ENCODE measurements around the gene NT5DC2.

The NT5DC2 gene

DNA sequence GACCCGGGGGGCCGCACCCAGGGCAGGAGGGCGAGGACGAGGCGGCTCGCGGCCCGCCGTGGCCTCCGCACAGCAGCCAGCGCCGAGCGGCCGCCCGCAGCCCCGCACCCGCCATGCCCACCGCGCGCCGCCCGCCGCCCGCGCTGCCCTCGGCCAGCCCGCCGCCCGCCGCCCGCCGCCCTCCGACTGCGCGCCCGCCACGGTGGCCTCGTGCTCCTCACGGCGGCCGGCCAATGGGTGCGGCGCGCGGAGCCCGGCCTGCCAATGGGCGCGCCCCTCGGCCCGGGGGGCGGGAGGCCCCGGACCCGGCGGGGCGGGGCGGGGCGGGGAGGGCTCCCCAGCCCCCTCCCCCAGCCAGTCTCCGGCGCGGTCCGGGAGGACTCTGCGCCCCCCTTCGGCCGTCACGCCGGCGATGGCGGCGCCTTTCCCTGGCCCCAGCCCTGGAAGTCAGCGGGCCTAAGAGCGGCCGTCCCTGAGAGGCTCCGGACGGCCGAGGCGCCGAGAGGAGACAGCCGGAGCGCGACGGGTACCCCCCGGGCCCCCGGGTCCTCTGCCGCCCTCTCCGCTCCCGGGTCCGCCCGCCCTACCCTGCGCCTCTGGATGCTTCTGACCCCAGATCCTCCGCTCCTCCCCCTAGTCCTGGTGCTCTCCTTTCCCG, at the start of gene NT5DC2:
Gene NT5DC2, minus strand, starts transcription at position 235 of the 658 bp plus-strand sequence. Its CDS starts 120 bp downstream, at position 115.
- peak; percentile 37 to 61 (median 39) for DNase-seq (ENCODE audit: low read depth in 3 of 3)

- no peak for DNase-seq (ENCODE audit: low read depth in 3 of 3)
Observed at GRCh38 chr3:52574056-52574965, 40.7 kb upstream of the NT5DC2 start.

DNA sequence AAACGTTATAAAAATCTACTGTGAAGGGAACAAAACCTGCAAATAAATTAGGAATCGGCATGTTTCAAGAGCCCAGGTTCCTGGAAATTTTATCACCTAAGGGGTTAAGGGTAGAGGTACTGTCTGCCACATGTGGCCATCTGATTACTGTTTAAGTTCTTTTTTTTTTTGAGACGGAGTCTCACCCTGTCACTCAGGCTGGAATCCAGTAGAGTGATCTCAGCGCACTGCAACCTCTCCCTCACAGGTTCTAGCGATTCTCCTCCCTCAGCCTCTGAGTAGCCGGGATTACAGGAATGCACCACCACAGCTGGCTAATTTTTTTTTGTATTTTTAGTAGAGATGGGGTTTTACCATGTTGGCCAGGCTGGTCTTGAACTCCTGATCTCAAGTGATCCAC, 38.6 kb upstream of the NT5DC2 start:
- no peak for DNase-seq (ENCODE audit: low read depth in 3 of 3)

DNA sequence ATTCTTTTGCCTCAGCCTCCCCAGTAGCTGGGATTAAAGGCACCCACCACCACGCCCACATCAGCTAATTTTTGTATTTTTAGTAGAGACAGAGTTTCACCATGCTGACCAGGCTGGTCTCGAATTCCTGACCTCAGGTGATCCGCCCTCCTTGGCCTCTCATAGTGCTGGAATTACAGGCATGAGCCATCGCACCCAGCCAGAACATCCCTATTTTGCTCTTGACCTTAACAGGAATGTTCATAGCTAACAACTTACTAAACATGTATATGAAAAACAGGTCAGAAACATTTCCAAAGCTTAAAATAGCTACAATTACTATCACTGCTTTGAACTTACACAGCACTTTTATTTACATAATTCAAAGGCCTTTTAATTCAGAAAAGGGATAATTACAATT, 36.4 kb upstream of the NT5DC2 start:
- DNase-seq (ENCODE audit: low read depth in 3 of 3) = no peak

DNA sequence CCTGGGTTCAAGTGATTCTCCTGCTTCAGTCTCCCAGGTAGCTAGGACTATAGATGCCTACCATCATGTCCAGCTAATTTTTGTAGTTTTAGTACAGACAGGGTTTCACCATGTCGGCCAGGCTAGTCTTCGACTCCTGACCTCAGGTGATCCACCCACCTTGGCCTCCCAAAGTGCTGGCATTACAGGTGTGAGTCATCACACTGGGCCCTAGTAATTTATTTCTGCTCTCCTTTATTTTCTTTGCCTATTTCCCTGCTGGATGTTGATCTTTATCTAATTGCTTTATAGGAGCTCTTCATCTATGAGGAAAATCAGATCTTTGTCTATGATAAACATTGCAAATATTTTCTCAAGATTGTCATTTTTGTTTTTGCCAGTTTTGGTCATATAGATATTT, 34.4 kb upstream of the NT5DC2 start:
- no peak for DNase-seq (ENCODE audit: low read depth in 3 of 3)

- no peak for DNase-seq (ENCODE audit: low read depth in 3 of 3)
Observed at GRCh38 chr3:52563984-52564383, 30.3 kb upstream of the NT5DC2 start.

GRCh38 chr3:52561028-52561747, 27.5 kb upstream of the NT5DC2 start:
- no peak for DNase-seq (ENCODE audit: low read depth in 3 of 3)

DNA sequence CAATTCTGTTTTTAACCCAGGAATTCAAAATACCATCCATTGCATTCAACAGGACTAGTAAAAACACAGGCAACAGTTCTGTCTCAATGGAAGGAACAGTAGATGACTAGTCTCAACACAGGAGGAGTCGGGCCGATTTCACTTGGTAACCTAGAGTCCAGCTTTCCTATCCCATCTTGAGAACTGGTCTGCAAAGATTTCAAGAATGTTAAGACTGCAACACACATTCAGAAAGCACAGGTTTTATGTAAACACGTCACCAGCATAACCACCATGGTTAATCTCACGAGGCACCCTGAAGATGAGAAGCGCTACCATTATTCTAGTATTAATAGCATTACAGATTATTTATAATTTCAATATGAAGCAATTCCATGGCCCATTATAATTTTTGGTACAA, 24.8 kb upstream of the NT5DC2 start:
- DNase-seq (ENCODE audit: low read depth in 3 of 3) = no peak

- no peak for DNase-seq (ENCODE audit: low read depth in 3 of 3)
Observed at GRCh38 chr3:52557011-52557960, 23.6 kb upstream of the NT5DC2 start.

DNA sequence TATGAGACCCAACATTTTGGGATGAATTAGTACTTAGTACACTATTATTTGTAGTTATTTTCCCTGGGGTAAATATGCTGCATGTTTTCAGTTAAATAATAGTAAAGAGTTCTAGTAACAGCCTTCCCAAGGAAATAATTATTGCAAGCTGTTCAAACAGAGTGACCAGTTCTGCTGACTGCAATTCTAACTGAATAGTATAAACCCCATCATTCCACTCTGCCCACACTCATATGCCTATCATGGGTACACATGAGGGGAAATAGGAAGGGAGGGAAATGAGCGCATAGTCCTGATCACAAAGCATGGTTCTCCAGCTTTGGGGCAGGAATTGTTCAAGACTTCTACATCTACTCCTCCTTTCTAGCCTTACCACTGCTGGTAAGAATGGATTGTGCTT, 21.4 kb upstream of the NT5DC2 start:
- no peak for DNase-seq (ENCODE audit: low read depth in 3 of 3)

GRCh38 chr3:52554026-52554755, 20.5 kb upstream of the NT5DC2 start:
- no peak for DNase-seq (ENCODE audit: low read depth in 3 of 3)

DNA sequence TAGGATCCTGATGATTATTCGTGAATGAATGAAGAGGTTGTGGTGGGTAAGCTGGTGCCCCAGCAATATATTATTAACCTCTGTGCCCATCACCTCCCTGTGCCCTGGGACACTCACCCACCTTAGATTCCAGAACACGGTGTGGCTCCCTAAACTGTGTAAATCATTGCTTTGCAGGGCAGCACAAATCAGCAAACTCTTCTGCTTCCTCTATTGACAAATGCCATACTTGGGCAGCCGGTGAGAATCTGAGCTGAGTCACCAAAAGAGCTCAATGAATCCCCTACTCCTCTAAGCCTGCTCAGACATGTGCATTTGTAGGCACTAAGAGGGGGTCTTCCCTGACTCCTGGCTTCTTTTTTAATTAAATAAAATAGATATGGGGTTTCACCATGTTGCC, 18.4 kb upstream of the NT5DC2 start:
- no peak for DNase-seq (ENCODE audit: low read depth in 3 of 3)

DNA sequence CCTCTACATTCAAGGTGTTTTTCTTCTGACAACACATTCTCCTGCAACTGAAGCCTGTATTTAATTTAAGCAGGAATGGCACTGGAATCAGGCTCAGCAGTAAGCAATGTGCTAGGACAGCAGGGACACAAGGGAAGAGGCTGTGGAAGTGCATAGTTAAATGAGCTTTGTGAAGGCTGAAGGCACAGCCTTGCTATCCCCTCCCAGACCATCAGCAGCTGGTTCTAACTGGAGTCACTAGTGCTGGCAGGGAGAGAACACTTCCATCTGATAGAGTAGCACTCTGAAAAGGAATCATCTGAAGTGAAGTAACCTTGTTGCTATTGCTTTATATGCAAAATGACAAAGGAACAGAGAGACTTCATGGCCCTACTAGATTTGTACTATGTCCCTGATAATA, 17.5 kb upstream of the NT5DC2 start:
- no peak for DNase-seq (ENCODE audit: low read depth in 3 of 3)

GRCh38 chr3:52547143-52547542, 13.5 kb upstream of the NT5DC2 start:
- DNase-seq (ENCODE audit: low read depth in 3 of 3) = no peak

- no peak for DNase-seq (ENCODE audit: low read depth in 3 of 3)
Observed at GRCh38 chr3:52546111-52546901, 12.6 kb upstream of the NT5DC2 start.

DNA sequence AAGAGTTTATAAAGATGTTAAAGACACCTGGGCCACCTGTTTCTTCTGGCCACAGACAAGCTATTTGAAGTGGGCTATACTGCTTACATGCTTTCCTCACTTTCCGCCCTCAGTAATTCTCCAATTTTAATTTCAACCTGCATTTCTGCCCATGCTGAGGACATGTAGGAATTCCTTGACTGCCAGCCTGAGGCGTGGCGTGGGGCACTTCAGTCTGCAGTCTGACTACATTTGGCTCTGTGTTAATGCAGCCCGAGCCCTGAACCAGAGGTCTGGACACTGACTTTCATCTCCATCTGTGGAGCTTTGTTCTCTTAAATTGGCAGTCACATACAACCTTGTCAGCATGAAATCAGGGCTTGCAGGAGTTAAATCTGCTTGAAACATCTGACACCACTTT, 11.3 kb upstream of the NT5DC2 start:
- no peak for DNase-seq (ENCODE audit: low read depth in 3 of 3)

DNA sequence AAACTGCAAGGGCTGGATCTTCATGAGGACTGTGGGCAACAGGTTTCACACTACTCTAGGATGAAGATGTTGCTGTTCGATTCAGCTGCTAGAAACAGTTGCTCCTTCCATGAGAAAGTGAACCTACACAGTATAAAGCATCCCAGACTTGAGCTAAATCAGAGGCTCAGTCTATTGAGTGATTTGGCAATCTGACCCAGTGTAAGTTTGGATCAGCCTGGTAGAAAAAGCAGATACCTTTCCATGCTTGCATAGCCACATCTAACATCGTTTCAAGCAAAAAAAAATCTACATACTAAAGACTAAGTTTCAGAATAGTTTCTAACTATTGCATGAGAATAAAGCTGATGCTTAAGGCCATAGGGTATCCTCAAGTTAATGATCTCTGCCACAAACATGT, 7.4 kb upstream of the NT5DC2 start:
- no peak for DNase-seq (ENCODE audit: low read depth in 3 of 3)

- no peak for DNase-seq (ENCODE audit: low read depth in 3 of 3)
Observed at GRCh38 chr3:52539010-52539653, 5.5 kb upstream of the NT5DC2 start.

GRCh38 chr3:52537726-52538421, 4.2 kb upstream of the NT5DC2 start:
- no peak for DNase-seq (ENCODE audit: low read depth in 3 of 3)
